WTC11 (cell line): ENCODE data around the gene KCNMA1.

ENCODE experiments used
- ATF1 ChIP-seq: sonication (generic); formaldehyde crosslinking; IDR thresholded peaks from 2 replicates; pipeline ENCODE4 v1.8.1; 2023; ENCODE audit warnings: mild to moderate bottlenecking, moderate library complexity, missing genetic modification reagents
- CBFB ChIP-seq: sonication (generic); formaldehyde crosslinking; IDR thresholded peaks from 2 replicates; pipeline ENCODE4 v1.8.1; 2022; ENCODE audit warnings: mild to moderate bottlenecking, low read depth, missing genetic modification reagents
- FOXJ3 ChIP-seq: sonication (generic); formaldehyde crosslinking; IDR thresholded peaks from 2 replicates; pipeline ENCODE4 v1.9.0; 2021; ENCODE audit warnings: missing genetic modification reagents, mild to moderate bottlenecking, borderline replicate concordance
- GABPB1 ChIP-seq: sonication (generic); formaldehyde crosslinking; IDR thresholded peaks from 2 replicates; pipeline ENCODE4 v1.8.1; 2023; ENCODE audit warnings: mild to moderate bottlenecking, missing genetic modification reagents
- NFYB ChIP-seq: sonication (generic); formaldehyde crosslinking; conservative IDR thresholded peaks from 2 replicates; pipeline ENCODE4 v1.8.0; 2022; ENCODE audit warnings: low read depth, missing genetic modification reagents
- TEAD4 ChIP-seq: sonication (generic); formaldehyde crosslinking; IDR thresholded peaks from 2 replicates; pipeline ENCODE4 v1.8.0; 2022; ENCODE audit warnings: mild to moderate bottlenecking, missing genetic modification reagents
- ZBTB21 ChIP-seq: sonication (generic); formaldehyde crosslinking; IDR thresholded peaks from 2 replicates; pipeline ENCODE4 v1.8.1; 2023; ENCODE audit warnings: mild to moderate bottlenecking, missing genetic modification reagents, borderline replicate concordance
- ZNF121 ChIP-seq: sonication (generic); formaldehyde crosslinking; IDR thresholded peaks from 2 replicates; pipeline ENCODE4 v1.8.0; 2023; ENCODE audit warnings: missing genetic modification reagents
- ZNF138 ChIP-seq: sonication (generic); formaldehyde crosslinking; conservative IDR thresholded peaks from 2 replicates; pipeline ENCODE4 v1.8.1; 2022; ENCODE audit warnings: mild to moderate bottlenecking, moderate library complexity, missing genetic modification reagents
- TF ChIP-seq, protein P1 (sequence below): sonication (generic); formaldehyde crosslinking; conservative IDR thresholded peaks from 2 replicates; pipeline ENCODE4 v1.8.1; 2023; ENCODE audit warnings: mild to moderate bottlenecking, low read depth, missing genetic modification reagents, moderate library complexity
- TF ChIP-seq, protein P2 (sequence below): fragments of 200-600 bp; IDR thresholded peaks from 2 replicates; pipeline ENCODE4 v1.8.0; 2022; ENCODE audit warnings: antibody characterized with exemption
- TF ChIP-seq, protein P3 (sequence below): sonication (generic); formaldehyde crosslinking; IDR thresholded peaks from 2 replicates; pipeline ENCODE4 v1.8.1; 2023; ENCODE audit warnings: mild to moderate bottlenecking, missing genetic modification reagents, moderate library complexity
- TF ChIP-seq, protein P4 (sequence below): sonication (generic); formaldehyde crosslinking; IDR thresholded peaks from 2 replicates; pipeline ENCODE4 v1.8.0; 2023; ENCODE audit warnings: missing genetic modification reagents, mild to moderate bottlenecking, borderline replicate concordance

DNA sequence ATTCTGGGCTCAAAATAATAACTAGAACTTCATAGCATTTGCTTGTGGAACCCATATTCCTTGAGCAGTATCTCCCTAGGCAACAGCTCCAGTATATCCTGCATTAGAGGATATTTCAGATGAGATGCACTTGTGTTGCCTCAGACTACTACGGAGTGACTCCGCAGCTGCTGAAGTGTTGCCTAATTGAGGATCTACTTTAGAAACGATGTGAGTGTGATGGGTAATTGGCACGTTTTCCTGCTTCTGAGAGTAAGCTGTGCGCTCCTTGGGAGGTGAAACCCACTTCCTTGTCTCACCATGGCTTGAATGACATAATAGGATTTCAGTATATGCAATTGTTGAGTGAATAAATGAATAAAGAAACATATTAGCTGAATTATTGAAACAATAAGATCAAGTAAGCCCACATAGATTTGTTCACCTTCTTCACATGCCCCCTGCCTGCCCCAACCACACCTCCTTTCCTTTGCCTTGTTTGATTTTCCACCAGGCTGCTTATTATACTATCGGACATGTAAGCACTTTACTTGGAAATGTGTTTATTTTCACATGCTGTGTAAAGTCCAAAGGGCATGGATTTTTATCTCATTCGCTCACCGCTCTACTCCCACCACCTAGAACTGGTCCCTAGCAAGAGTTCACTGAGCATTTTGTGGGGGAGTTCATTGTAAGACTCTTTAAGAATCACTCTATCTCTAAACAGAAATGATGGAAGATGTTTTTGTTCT, 303.8 kb downstream of the KCNMA1 start:
- TF ChIP-seq, protein P1, sequence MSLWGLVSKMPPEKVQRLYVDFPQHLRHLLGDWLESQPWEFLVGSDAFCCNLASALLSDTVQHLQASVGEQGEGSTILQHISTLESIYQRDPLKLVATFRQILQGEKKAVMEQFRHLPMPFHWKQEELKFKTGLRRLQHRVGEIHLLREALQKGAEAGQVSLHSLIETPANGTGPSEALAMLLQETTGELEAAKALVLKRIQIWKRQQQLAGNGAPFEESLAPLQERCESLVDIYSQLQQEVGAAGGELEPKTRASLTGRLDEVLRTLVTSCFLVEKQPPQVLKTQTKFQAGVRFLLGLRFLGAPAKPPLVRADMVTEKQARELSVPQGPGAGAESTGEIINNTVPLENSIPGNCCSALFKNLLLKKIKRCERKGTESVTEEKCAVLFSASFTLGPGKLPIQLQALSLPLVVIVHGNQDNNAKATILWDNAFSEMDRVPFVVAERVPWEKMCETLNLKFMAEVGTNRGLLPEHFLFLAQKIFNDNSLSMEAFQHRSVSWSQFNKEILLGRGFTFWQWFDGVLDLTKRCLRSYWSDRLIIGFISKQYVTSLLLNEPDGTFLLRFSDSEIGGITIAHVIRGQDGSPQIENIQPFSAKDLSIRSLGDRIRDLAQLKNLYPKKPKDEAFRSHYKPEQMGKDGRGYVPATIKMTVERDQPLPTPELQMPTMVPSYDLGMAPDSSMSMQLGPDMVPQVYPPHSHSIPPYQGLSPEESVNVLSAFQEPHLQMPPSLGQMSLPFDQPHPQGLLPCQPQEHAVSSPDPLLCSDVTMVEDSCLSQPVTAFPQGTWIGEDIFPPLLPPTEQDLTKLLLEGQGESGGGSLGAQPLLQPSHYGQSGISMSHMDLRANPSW (CRISPR knock-in tag), result no peak
- TF ChIP-seq, protein P2, sequence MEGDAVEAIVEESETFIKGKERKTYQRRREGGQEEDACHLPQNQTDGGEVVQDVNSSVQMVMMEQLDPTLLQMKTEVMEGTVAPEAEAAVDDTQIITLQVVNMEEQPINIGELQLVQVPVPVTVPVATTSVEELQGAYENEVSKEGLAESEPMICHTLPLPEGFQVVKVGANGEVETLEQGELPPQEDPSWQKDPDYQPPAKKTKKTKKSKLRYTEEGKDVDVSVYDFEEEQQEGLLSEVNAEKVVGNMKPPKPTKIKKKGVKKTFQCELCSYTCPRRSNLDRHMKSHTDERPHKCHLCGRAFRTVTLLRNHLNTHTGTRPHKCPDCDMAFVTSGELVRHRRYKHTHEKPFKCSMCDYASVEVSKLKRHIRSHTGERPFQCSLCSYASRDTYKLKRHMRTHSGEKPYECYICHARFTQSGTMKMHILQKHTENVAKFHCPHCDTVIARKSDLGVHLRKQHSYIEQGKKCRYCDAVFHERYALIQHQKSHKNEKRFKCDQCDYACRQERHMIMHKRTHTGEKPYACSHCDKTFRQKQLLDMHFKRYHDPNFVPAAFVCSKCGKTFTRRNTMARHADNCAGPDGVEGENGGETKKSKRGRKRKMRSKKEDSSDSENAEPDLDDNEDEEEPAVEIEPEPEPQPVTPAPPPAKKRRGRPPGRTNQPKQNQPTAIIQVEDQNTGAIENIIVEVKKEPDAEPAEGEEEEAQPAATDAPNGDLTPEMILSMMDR, result no peak
- TF ChIP-seq, protein P3, sequence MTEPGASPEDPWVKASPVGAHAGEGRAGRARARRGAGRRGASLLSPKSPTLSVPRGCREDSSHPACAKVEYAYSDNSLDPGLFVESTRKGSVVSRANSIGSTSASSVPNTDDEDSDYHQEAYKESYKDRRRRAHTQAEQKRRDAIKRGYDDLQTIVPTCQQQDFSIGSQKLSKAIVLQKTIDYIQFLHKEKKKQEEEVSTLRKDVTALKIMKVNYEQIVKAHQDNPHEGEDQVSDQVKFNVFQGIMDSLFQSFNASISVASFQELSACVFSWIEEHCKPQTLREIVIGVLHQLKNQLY (CRISPR knock-in tag), result no peak
- TF ChIP-seq, protein P4, sequence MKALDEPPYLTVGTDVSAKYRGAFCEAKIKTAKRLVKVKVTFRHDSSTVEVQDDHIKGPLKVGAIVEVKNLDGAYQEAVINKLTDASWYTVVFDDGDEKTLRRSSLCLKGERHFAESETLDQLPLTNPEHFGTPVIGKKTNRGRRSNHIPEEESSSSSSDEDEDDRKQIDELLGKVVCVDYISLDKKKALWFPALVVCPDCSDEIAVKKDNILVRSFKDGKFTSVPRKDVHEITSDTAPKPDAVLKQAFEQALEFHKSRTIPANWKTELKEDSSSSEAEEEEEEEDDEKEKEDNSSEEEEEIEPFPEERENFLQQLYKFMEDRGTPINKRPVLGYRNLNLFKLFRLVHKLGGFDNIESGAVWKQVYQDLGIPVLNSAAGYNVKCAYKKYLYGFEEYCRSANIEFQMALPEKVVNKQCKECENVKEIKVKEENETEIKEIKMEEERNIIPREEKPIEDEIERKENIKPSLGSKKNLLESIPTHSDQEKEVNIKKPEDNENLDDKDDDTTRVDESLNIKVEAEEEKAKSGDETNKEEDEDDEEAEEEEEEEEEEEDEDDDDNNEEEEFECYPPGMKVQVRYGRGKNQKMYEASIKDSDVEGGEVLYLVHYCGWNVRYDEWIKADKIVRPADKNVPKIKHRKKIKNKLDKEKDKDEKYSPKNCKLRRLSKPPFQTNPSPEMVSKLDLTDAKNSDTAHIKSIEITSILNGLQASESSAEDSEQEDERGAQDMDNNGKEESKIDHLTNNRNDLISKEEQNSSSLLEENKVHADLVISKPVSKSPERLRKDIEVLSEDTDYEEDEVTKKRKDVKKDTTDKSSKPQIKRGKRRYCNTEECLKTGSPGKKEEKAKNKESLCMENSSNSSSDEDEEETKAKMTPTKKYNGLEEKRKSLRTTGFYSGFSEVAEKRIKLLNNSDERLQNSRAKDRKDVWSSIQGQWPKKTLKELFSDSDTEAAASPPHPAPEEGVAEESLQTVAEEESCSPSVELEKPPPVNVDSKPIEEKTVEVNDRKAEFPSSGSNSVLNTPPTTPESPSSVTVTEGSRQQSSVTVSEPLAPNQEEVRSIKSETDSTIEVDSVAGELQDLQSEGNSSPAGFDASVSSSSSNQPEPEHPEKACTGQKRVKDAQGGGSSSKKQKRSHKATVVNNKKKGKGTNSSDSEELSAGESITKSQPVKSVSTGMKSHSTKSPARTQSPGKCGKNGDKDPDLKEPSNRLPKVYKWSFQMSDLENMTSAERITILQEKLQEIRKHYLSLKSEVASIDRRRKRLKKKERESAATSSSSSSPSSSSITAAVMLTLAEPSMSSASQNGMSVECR (CRISPR knock-in tag), result no peak
- TF ChIP-seq NFYB (CRISPR knock-in tag) (no peak), ZBTB21 (no peak), ZNF121 (CRISPR knock-in tag) (no peak), GABPB1 (CRISPR knock-in tag) (no peak), CBFB (CRISPR knock-in tag) (no peak), FOXJ3 (CRISPR knock-in tag) (no peak), ATF1 (no peak), ZNF138 (CRISPR knock-in tag) (no peak), TEAD4 (no peak)
